ENCODE data around the gene HPSE2. TPM values are rescaled to one million over a fixed set of nuclear protein-coding genes. Genes with fewer than 3 reads are reported as not detected.

Gene HPSE2
- total RNA-seq, 1 experiment from 2014 or later = not detected

- TF ChIP-seq, protein P1, sequence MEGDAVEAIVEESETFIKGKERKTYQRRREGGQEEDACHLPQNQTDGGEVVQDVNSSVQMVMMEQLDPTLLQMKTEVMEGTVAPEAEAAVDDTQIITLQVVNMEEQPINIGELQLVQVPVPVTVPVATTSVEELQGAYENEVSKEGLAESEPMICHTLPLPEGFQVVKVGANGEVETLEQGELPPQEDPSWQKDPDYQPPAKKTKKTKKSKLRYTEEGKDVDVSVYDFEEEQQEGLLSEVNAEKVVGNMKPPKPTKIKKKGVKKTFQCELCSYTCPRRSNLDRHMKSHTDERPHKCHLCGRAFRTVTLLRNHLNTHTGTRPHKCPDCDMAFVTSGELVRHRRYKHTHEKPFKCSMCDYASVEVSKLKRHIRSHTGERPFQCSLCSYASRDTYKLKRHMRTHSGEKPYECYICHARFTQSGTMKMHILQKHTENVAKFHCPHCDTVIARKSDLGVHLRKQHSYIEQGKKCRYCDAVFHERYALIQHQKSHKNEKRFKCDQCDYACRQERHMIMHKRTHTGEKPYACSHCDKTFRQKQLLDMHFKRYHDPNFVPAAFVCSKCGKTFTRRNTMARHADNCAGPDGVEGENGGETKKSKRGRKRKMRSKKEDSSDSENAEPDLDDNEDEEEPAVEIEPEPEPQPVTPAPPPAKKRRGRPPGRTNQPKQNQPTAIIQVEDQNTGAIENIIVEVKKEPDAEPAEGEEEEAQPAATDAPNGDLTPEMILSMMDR (conservative IDR thresholded peaks at IDR 0.05) = no peak
- no peak for TF ChIP-seq EZH2 (IDR thresholded peaks at IDR 0.05; ENCODE audit: low read depth)
- Histone ChIP-seq H3K4me3 (no peak overlapping the region), H3K27me3 (ENCODE audit: insufficient read depth, low read depth) (no peaks in the 10 kb centered on the region), H3K36me3 (ENCODE audit: low read depth) (no peaks in the 10 kb centered on the region), H4K20me1 (ENCODE audit: insufficient read depth) (no peaks in the 10 kb centered on the region), H3K4me2 (no peak overlapping the region), H3K4me1 (replicated peaks; ENCODE audit: insufficient read depth) (no peaks in the 10 kb centered on the region), H3F3A (ENCODE audit: insufficient read depth, low read depth) (no peaks in the 10 kb centered on the region), H3K9me3 (ENCODE audit: insufficient read depth, low read depth) (no peaks in the 10 kb centered on the region), H3K27ac (no peak overlapping the region), H3K9me2 (ENCODE audit: insufficient read depth) (no peaks in the 10 kb centered on the region), H3K79me2 (ENCODE audit: low read depth) (no peaks in the 10 kb centered on the region), H2AFZ (no peak overlapping the region)
- BruUV-seq (replicated peaks) = no TSS peak
- intact Hi-C loops (cut with micrococcal nuclease; ENCODE audit: unreplicated experiment) = no loop called here
- POLR2A ChIA-PET (ENCODE audit: unreplicated experiment) = no interaction called here
- CTCF ChIA-PET = no interaction called here
- DNase-seq = no peak
These were observed 173.1 kb downstream of the HPSE2 start for GRCh38 chr10:99062591-99062990.

DNA sequence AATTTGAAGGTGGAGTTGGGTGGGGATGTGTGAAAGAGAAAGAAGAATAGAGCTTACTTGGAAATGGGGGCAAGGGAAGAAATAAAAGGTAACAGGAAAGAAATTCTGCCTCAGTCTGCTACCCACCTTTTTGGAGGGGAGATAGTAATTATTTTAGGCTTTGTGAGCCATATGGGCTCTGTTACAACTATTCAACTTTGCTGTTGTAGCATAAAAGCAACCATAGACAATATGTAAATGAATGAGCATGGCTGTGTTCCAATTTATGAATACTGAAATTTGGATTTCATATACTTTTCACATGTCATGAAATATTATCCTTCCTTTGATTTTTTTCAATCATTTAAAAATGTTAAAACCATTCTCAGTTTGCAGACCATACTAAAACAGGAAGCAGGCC, 176.9 kb downstream of the HPSE2 start:
- CTCF ChIA-PET = no interaction called here
- POLR2A ChIA-PET (ENCODE audit: unreplicated experiment) = no interaction called here

DNA sequence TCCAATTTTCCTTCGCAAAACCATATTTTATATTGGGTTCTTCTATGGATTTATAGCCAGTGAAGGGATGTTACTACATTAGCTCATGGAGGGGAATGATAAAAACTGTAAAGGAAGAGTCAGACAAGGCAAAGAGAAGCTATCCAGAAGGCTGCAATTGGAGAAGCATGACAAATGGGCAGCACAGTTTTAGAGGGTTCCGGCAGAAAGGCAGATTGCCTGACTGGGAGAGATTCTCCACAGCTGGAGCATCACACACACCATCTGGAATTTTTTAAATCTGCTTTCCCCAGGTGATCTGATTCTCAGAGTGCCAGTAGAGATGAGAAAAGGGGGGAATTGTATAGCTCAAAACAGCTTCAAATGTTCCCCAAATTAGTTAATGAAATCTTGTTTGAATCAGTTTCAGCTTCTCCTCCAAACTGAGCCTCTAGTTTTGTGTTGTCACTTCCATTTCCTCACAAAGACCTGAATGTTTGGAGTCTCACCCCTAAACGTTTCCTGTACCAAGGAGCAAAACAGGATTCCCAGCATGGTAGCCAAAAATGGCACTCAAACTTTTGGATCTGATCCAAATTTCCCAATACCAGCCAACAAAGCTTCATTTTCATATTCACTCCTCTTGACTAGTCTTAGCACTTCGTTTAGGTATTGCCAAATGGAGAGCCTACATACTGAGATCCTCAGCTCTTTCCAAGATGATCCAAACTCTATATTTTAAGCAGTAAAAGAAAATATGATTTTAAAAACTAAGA, 177.5 kb downstream of the HPSE2 start:
- Histone ChIP-seq H3K4me1 (replicated peaks; ENCODE audit: insufficient read depth) (no peaks in the 10 kb centered on the region), H3K4me2 (no peak overlapping the region), H3K79me2 (ENCODE audit: low read depth) (no peaks in the 10 kb centered on the region), H3F3A (ENCODE audit: insufficient read depth, low read depth) (no peaks in the 10 kb centered on the region), H3K4me3 (no peak overlapping the region), H3K36me3 (ENCODE audit: low read depth) (no peaks in the 10 kb centered on the region), H3K27ac (no peak overlapping the region), H3K9me3 (ENCODE audit: insufficient read depth, low read depth) (no peaks in the 10 kb centered on the region), H2AFZ (no peak overlapping the region), H3K27me3 (ENCODE audit: insufficient read depth, low read depth) (no peaks in the 10 kb centered on the region), H3K9me2 (ENCODE audit: insufficient read depth) (no peaks in the 10 kb centered on the region), H4K20me1 (ENCODE audit: insufficient read depth) (no peaks in the 10 kb centered on the region)
- ChIA-PET CTCF (no interaction called here), POLR2A (ENCODE audit: unreplicated experiment) (no interaction called here)
- no peak for DNase-seq
- no TSS peak for BruUV-seq (replicated peaks)
- TF ChIP-seq EZH2 (IDR thresholded peaks at IDR 0.05; ENCODE audit: low read depth) = no peak
- TF ChIP-seq, protein P1 (conservative IDR thresholded peaks at IDR 0.05) = no peak
- intact Hi-C loops (cut with micrococcal nuclease; ENCODE audit: unreplicated experiment) = no loop called here

More for the DNA sequence above, 176.9 kb downstream of the HPSE2 start:
- Histone ChIP-seq H3K79me2 (ENCODE audit: low read depth) (no peaks in the 10 kb centered on the region), H3K9me3 (ENCODE audit: insufficient read depth, low read depth) (no peaks in the 10 kb centered on the region), H3K4me1 (replicated peaks; ENCODE audit: insufficient read depth) (no peaks in the 10 kb centered on the region), H3K36me3 (ENCODE audit: low read depth) (no peaks in the 10 kb centered on the region), H3F3A (ENCODE audit: insufficient read depth, low read depth) (no peaks in the 10 kb centered on the region), H3K27ac (no peak overlapping the region), H3K9me2 (ENCODE audit: insufficient read depth) (no peaks in the 10 kb centered on the region), H2AFZ (no peak overlapping the region), H4K20me1 (ENCODE audit: insufficient read depth) (no peaks in the 10 kb centered on the region), H3K4me2 (no peak overlapping the region), H3K4me3 (no peak overlapping the region), H3K27me3 (ENCODE audit: insufficient read depth, low read depth) (no peaks in the 10 kb centered on the region)
- TF ChIP-seq, protein P1 (conservative IDR thresholded peaks at IDR 0.05) = no peak
- TF ChIP-seq EZH2 (IDR thresholded peaks at IDR 0.05; ENCODE audit: low read depth) = no peak
- intact Hi-C loops (cut with micrococcal nuclease; ENCODE audit: unreplicated experiment) = no loop called here
- no peak for DNase-seq
- BruUV-seq (replicated peaks) = no TSS peak

Data from PC-9 (cell line).